SK-N-MC (cell line): ENCODE data around the gene IGLON5.

Experiments
- DNase-seq: peaks from one replicate; pipeline ENCODE4 v3.0.0-alpha.2; 2011; ENCODE audit warnings: low read depth, low spot score
- H3K27ac ChIP-seq: fragments of 200-600 bp; sonication (generic); 2 replicates; pipeline ENCODE4 v1.5.1; 2016; ENCODE audit warnings: mixed run types
- H3K36me3 ChIP-seq: fragments of 200-600 bp; sonication (generic); 2 replicates; pipeline ENCODE4 v1.6.1; 2017; ENCODE audit warnings: antibody characterized with exemption, low read length, mixed read lengths; ENCODE audit not compliant: insufficient read depth
- H3K4me3 ChIP-seq: fragments of 200-600 bp; sonication (generic); 2 replicates; pipeline ENCODE4 v1.5.1; 2016
- H3K9ac ChIP-seq: fragments of 200-600 bp; sonication (generic); 2 replicates; pipeline ENCODE4 v1.8.0; 2017; ENCODE audit warnings: mixed run types, mixed read lengths; ENCODE audit not compliant: insufficient read length
- H3K9me3 ChIP-seq: fragments of 200-600 bp; sonication (generic); 2 replicates; pipeline ENCODE4 v1.6.1; 2017; ENCODE audit warnings: low read depth, mild to moderate bottlenecking, antibody characterized with exemption, low read length, moderate library complexity, mixed read lengths
- EZH2 ChIP-seq: fragments of 200-600 bp; sonication (generic); IDR thresholded peaks from one replicate; pipeline ENCODE4 v1.6.1; 2017; ENCODE audit warnings: antibody characterized with exemption
- FOXP2 ChIP-seq: optimal IDR thresholded peaks from 2 replicates; pipeline ENCODE3; 2011; ENCODE audit warnings: mild to moderate bottlenecking, moderate library complexity; ENCODE audit not compliant: insufficient read depth; ENCODE audit errors: extremely low read length, control extremely low read depth
- POLR2AphosphoS5 ChIP-seq: IDR thresholded peaks from 2 replicates; pipeline ENCODE4 v1.6.1; 2012; ENCODE audit warnings: mild to moderate bottlenecking, low read depth, low read length, borderline replicate concordance

Gene IGLON5

DNA sequence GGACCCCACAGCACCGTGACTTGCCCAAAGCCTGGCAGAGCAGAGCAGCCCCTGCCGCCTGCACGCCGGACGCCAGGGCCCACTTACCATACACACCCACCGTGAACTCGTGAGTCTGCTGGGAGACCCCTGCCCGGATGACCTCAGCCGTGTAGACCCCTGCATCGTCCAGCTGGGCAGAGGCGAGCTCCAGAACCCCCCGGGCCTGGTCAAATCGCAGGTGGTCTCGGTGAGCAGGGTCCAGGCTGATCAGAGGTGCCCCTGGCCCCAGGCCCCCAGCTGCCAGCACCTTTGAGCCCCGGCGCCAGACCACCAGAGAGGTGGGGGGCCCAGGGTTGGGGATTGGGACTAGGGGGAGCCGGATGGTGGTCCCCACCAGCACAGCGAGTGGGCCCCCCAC, 29.6 kb downstream of the IGLON5 start:
- Histone ChIP-seq H3K9ac (no peak overlapping the region), H3K27ac (no peak overlapping the region), H3K36me3 (no peaks in the 10 kb centered on the region), H3K9me3 (no peaks in the 10 kb centered on the region), H3K4me3 (no peak overlapping the region)
- DNase-seq = no peak
- no peak for TF ChIP-seq EZH2
- no peak for TF ChIP-seq POLR2AphosphoS5

DNA sequence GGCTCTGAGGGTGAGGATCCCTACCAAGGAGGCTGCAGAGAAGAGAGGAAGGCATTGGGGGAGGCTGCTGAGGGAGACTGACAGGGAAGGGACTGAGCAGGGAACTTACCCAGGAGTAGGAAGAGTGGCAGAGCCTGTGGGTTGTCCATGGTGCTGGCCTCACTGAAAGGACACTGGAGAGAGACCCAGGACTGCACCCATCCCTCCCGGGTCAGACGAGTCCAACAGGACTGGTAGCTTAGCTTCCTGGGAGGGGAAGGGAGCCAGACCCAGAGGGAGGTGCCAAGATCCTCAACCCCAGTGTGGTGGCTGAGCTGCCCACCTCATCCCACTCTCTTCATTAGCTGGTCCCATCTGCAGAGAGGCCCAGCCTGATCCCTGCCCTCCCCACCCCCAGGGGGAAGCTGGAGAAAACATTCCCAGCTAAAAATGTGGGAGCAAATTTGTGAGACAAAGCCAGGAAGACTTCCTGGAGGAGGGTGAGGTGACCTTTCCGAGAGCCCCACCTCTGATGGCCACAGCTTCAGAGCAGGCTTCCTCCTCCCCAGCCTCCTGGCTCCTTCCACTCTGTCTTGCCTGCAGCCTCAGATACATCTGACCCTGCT, 30.6 kb downstream of the IGLON5 start, which contains the start of gene VSIG10L:
TSS of gene VSIG10L (minus strand) at position 164 of the 605 bp plus-strand sequence. CDS start at position 149, 15 bp downstream.
- no peak within 1 kb of the TSS for H3K27ac ChIP-seq

GRCh38 chr19:51342631-51343569, 31.5 kb downstream of the IGLON5 start:
- Histone ChIP-seq H3K36me3 (no peaks in the 10 kb centered on the region), H3K27ac (no peak overlapping the region), H3K4me3 (no peak overlapping the region), H3K9me3 (no peaks in the 10 kb centered on the region), H3K9ac (no peak overlapping the region)
- no peak for TF ChIP-seq EZH2
- no peak for TF ChIP-seq POLR2AphosphoS5
- TF ChIP-seq FOXP2 = no peak
- no peak for DNase-seq

More for the DNA sequence above, 30.6 kb downstream of the IGLON5 start, which contains the start of gene VSIG10L:
- H3K36me3 ChIP-seq = no peaks in the 10 kb centered on the region
- H3K9me3 ChIP-seq = no peaks in the 10 kb centered on the region
- DNase-seq = no peak
- TF ChIP-seq FOXP2 = no peak
- TF ChIP-seq POLR2AphosphoS5 = no peak
- no peak for TF ChIP-seq EZH2
- no peak within 1 kb of the TSS for H3K4me3 ChIP-seq
- H3K9ac ChIP-seq = no peak within 1 kb of the TSS

- Histone ChIP-seq H3K9me3 (no peaks in the 10 kb centered on the region), H3K4me3 (no peak overlapping the region), H3K27ac (no peak overlapping the region), H3K36me3 (no peaks in the 10 kb centered on the region; the same call in 1 of the 2 replicates), H3K9ac (no peak overlapping the region)
- TF ChIP-seq POLR2AphosphoS5 (no peak), EZH2 (no peak), FOXP2 (no peak)
- no peak for DNase-seq
Measured at GRCh38 chr19:51345076-51345620, 33.7 kb downstream of the IGLON5 start.

- Histone ChIP-seq H3K36me3 (peaks cover 4% of the 10 kb centered on the region; the same call in 1 of the 2 replicates), H3K27ac (no peak overlapping the region), H3K4me3 (no peak overlapping the region), H3K9ac (no peak overlapping the region), H3K9me3 (no peaks in the 10 kb centered on the region)
- TF ChIP-seq FOXP2 = no peak
- no peak for TF ChIP-seq POLR2AphosphoS5
- no peak for TF ChIP-seq EZH2
- no peak for DNase-seq
Measured at GRCh38 chr19:51346742-51347141, 35.3 kb downstream of the IGLON5 start.

- no peak overlapping the region for H3K4me3 ChIP-seq
- TF ChIP-seq POLR2AphosphoS5 (no peak), FOXP2 (no peak), EZH2 (no peak)
- DNase-seq = no peak
- H3K9me3 ChIP-seq = no peaks in the 10 kb centered on the region
- H3K9ac ChIP-seq = no peak overlapping the region
- H3K36me3 ChIP-seq = peaks cover 4% of the 10 kb centered on the region; the same call in 1 of the 2 replicates
- H3K27ac ChIP-seq = no peak overlapping the region
Measured at GRCh38 chr19:51347209-51347928, 35.9 kb downstream of the IGLON5 start.

- Histone ChIP-seq H3K36me3 (peaks cover 4% of the 10 kb centered on the region; the same call in 1 of the 2 replicates), H3K4me3 (no peak overlapping the region), H3K9ac (no peak overlapping the region), H3K27ac (no peak overlapping the region), H3K9me3 (no peaks in the 10 kb centered on the region)
- no peak for DNase-seq
- no peak for TF ChIP-seq FOXP2
- no peak for TF ChIP-seq EZH2
- no peak for TF ChIP-seq POLR2AphosphoS5
Measured at GRCh38 chr19:51351266-51351990, 40.0 kb downstream of the IGLON5 start.
